A673 (cell line): ENCODE data around the gene BEGAIN. TPM values are rescaled to one million over a fixed set of nuclear protein-coding genes. Genes with fewer than 3 reads are reported as not detected.

Experiments
- BruUV-seq: library from RNA; stranded (reverse); fragments of 400-500 nt; replicated peaks from 2 replicates; lab custom pipeline; 2021; lab: Mats Ljungman, UMichigan
- CTCF ChIA-PET: fragments of 300-600 bp; sonication (Branson Sonifier 250); formaldehyde crosslinking; loops from one replicate; lab custom pipeline; 2022; ENCODE audit warnings: antibody characterized with exemption; lab: Charles Lee
- POLR2A ChIA-PET: fragments of 300-600 bp; sonication (Branson Sonifier 250); formaldehyde crosslinking; loops from one replicate; lab custom pipeline; 2022; ENCODE audit warnings: antibody characterized with exemption; ENCODE audit not compliant: low non-redundant PET; lab: Charles Lee
- DNase-seq: peaks from one replicate; pipeline ENCODE4 v3.0.0-alpha.2; 2015; ENCODE audit warnings: low spot score
- H3K27ac ChIP-seq: fragments of 200-600 bp; sonication (generic); 2 replicates; pipeline ENCODE4 v1.5.1; 2016; ENCODE audit warnings: mixed run types, low read depth, mild to moderate bottlenecking, mixed read lengths, antibody characterized with exemption, low read length; ENCODE audit not compliant: poor library complexity, severe bottlenecking
- H3K27me3 ChIP-seq: fragments of 200-600 bp; sonication (generic); replicated peaks from 2 replicates; pipeline ENCODE4 v1.6.1; 2017; ENCODE audit warnings: mixed run types, low read depth, mild to moderate bottlenecking, mixed read lengths, antibody characterized with exemption, low read length; ENCODE audit not compliant: insufficient read depth, poor library complexity
- H3K36me3 ChIP-seq: fragments of 200-600 bp; sonication (generic); 2 replicates; pipeline ENCODE4 v1.6.1; 2016; ENCODE audit warnings: mixed run types, mild to moderate bottlenecking, mixed read lengths, antibody characterized with exemption, low read length; ENCODE audit not compliant: insufficient read depth, poor library complexity, severe bottlenecking
- H3K4me1 ChIP-seq: fragments of 200-600 bp; sonication (generic); 2 replicates; pipeline ENCODE4 v1.6.1; 2017; ENCODE audit warnings: mixed run types, mild to moderate bottlenecking, mixed read lengths, antibody characterized with exemption, low read length; ENCODE audit not compliant: insufficient read depth, poor library complexity, severe bottlenecking
- H3K4me3 ChIP-seq: fragments of 200-600 bp; sonication (generic); 2 replicates; pipeline ENCODE4 v1.5.1; 2016; ENCODE audit warnings: low read depth, mixed run types, mild to moderate bottlenecking, mixed read lengths, low read length; ENCODE audit not compliant: poor library complexity, severe bottlenecking
- H3K9me3 ChIP-seq: fragments of 200-600 bp; sonication (generic); 2 replicates; pipeline ENCODE4 v1.6.1; 2016; ENCODE audit warnings: mixed run types, low read depth, mild to moderate bottlenecking, mixed read lengths, antibody characterized with exemption, low read length; ENCODE audit not compliant: poor library complexity, severe bottlenecking
- CTCF ChIP-seq: fragments of 300-800, 200-600 bp; sonication (generic); conservative IDR thresholded peaks from 2 replicates; pipeline ENCODE4 v1.5.1; 2017; ENCODE audit warnings: low read depth, mild to moderate bottlenecking, antibody characterized with exemption, low read length, moderate library complexity, mixed read lengths
- EZH2 ChIP-seq: fragments of 200-600 bp; sonication (generic); IDR thresholded peaks from 2 replicates; pipeline ENCODE4 v1.6.1; 2017; ENCODE audit warnings: borderline replicate concordance, low read depth, mild to moderate bottlenecking, mixed read lengths, antibody characterized with exemption, low read length; ENCODE audit not compliant: poor library complexity, severe bottlenecking
- intact Hi-C: fragments of 100-400 bp; cut with micrococcal nuclease; formaldehyde crosslinking; loops from one replicate; pipeline ENCODE4 v1.10.0; 2022; ENCODE audit not compliant: unreplicated experiment
- total RNA-seq: library from RNA; stranded (reverse); gene quantifications from 2 replicates; pipeline ENCODE4 v1.2.3, GENCODE V29; 2021

The BEGAIN gene
- total RNA-seq, 1 experiment from 2014 or later, result 0.84 TPM

GRCh38 chr14:100504372-100505078 lies 82.7 kb downstream of the BEGAIN start:
- intact Hi-C loops, result no loop called here
- DNase-seq, result no peak
- Histone ChIP-seq H3K36me3 (no peaks in the 10 kb centered on the region), H3K4me3 (no peak overlapping the region), H3K9me3 (peaks cover 9% of the 10 kb centered on the region), H3K27ac (no peak overlapping the region), H3K4me1 (no peaks in the 10 kb centered on the region), H3K27me3 (no peaks in the 10 kb centered on the region)
- BruUV-seq, result no TSS peak
- POLR2A ChIA-PET, result no interaction called here
- no peak for TF ChIP-seq EZH2
- no peak for TF ChIP-seq CTCF
- CTCF ChIA-PET, result no interaction called here

- H3K27me3 ChIP-seq, result no peaks in the 10 kb centered on the region
- ChIA-PET POLR2A (interaction anchor here (0.7 kb wide), 1 partner anchor 11 kb away, joined by 4 read pairs; no protein-coding TSS in a partner anchor), CTCF (no interaction called here)
- no peaks in the 10 kb centered on the region for H3K4me1 ChIP-seq
- no peak overlapping the region for H3K4me3 ChIP-seq
- DNase-seq, result no peak
- no peak overlapping the region for H3K27ac ChIP-seq
- no peak for TF ChIP-seq EZH2
- no peak for TF ChIP-seq CTCF
- no TSS peak for BruUV-seq
- intact Hi-C loops, result no loop called here
- H3K36me3 ChIP-seq, result no peaks in the 10 kb centered on the region
- H3K9me3 ChIP-seq, result peaks cover 9% of the 10 kb centered on the region
Observed at GRCh38 chr14:100503251-100503650, 84.0 kb downstream of the BEGAIN start.

- no peak overlapping the region for H3K4me3 ChIP-seq
- TF ChIP-seq CTCF, result no peak
- no peak for TF ChIP-seq EZH2
- no peaks in the 10 kb centered on the region for H3K36me3 ChIP-seq
- intact Hi-C loops, result no loop called here
- ChIA-PET CTCF (no interaction called here), POLR2A (no interaction called here)
- no peak for DNase-seq
- peaks cover 9% of the 10 kb centered on the region for H3K9me3 ChIP-seq
- H3K27me3 ChIP-seq, result no peaks in the 10 kb centered on the region
- H3K27ac ChIP-seq, result no peak overlapping the region
- no TSS peak for BruUV-seq
- H3K4me1 ChIP-seq, result no peaks in the 10 kb centered on the region
Observed at GRCh38 chr14:100502622-100503220, 84.5 kb downstream of the BEGAIN start.
